ENCODE data around the gene SBNO1. TPM values are rescaled to one million over a fixed set of nuclear protein-coding genes. Genes with fewer than 3 reads are reported as not detected.

SBNO1 gene
- total RNA-seq, 1 experiment from 2014 or later = 58.6 TPM

DNA sequence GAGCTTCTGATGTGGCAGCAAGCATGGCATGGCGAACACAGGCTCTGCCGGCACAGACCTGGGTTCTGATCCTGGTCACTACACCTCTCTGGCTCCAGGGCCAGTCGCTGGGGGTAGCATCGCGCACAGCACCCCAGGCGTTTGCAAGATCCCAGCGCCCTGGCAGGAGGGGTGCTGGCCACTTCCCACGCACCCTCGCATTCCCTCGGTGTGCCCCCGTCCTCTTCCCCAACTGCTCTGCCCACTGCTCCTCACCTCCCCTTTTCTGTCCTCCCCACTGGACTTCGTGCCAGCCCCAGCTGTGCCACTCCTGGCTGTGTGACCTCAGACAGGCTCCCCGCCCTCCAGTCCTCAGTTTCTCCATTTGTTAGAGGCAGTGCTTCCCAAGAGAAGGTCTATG lies 95.8 kb downstream of the SBNO1 start:
- CTCF ChIA-PET = no interaction called here
- intact Hi-C loops (cut with micrococcal nuclease; ENCODE audit: unreplicated experiment) = no loop called here
- peaks cover 16% of the 10 kb centered on the region for H3K4me1 ChIP-seq (ENCODE audit: insufficient read depth, low read length, poor library complexity, severe bottlenecking)
- H3K36me3 ChIP-seq (ENCODE audit: insufficient read depth, low read length, poor library complexity, severe bottlenecking) = peaks cover 2% of the 10 kb centered on the region
- POLR2A ChIA-PET (ENCODE audit: low non-redundant PET) = no interaction called here
- TF ChIP-seq, protein P1, sequence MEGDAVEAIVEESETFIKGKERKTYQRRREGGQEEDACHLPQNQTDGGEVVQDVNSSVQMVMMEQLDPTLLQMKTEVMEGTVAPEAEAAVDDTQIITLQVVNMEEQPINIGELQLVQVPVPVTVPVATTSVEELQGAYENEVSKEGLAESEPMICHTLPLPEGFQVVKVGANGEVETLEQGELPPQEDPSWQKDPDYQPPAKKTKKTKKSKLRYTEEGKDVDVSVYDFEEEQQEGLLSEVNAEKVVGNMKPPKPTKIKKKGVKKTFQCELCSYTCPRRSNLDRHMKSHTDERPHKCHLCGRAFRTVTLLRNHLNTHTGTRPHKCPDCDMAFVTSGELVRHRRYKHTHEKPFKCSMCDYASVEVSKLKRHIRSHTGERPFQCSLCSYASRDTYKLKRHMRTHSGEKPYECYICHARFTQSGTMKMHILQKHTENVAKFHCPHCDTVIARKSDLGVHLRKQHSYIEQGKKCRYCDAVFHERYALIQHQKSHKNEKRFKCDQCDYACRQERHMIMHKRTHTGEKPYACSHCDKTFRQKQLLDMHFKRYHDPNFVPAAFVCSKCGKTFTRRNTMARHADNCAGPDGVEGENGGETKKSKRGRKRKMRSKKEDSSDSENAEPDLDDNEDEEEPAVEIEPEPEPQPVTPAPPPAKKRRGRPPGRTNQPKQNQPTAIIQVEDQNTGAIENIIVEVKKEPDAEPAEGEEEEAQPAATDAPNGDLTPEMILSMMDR (conservative IDR thresholded peaks at IDR 0.05; ENCODE audit: low read depth, low read length) = no peak
- TF ChIP-seq EZH2 (IDR thresholded peaks at IDR 0.05; ENCODE audit: borderline replicate concordance, low read depth, low read length, poor library complexity, severe bottlenecking) = no peak
- BruUV-seq (replicated peaks) = no TSS peak
- DNase-seq (ENCODE audit: low spot score) = no peak
- no peaks in the 10 kb centered on the region for H3K27me3 ChIP-seq (replicated peaks; ENCODE audit: insufficient read depth, low read depth, low read length, poor library complexity)
- H3K27ac ChIP-seq (ENCODE audit: low read depth, low read length, poor library complexity, severe bottlenecking) = peak overlapping the region; percentile 71
- H3K4me3 ChIP-seq (ENCODE audit: low read depth, low read length, poor library complexity, severe bottlenecking) = no peak overlapping the region
- H3K9me3 ChIP-seq (ENCODE audit: low read depth, low read length, poor library complexity, severe bottlenecking) = no peaks in the 10 kb centered on the region

DNA sequence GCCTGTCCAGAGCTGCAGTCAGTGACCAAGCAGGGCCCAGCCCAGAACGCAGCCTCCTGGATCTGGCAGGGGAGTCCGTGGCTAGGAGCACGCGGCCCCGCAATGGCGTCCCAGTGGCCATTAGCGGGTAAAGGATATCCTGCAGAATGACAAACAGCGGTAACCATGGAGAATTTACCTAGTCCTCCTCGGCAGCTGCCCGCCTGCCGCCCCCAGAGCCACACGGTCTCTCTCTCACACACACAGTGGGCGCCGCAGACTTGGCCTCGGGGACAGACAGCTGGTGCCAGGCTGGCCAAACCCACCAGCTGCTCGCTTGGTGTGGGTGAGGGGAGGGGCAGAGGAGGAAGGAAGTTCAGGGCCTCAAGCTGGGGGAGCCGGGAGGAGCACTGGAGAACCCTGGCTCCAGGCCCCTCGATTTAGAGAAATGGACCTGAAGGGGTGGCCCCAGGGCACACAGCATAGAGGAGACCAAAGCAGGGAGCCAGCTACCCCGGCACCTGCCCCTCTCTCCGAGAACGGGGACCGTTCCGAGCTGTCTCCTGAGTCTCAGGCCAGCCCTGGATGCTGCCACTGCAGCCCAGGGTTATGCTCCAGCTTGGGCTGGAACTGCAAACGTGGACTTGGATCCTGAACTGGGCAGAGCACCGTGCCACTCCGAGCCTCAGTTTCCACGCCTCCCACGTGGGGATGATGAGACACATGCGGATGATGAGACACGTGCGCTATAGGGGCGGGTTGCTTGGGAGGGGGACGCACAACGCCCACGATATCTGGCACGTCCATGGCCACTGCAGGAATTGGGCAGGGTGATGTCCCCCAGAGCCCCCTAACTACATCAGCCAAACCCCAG lies 96.4 kb downstream of the SBNO1 start:
- BruUV-seq (replicated peaks) = no TSS peak
- peak overlapping the region; percentile 71 for H3K27ac ChIP-seq (ENCODE audit: low read depth, low read length, poor library complexity, severe bottlenecking)
- DNase-seq (ENCODE audit: low spot score) = no peak
- ChIA-PET POLR2A (ENCODE audit: low non-redundant PET) (no interaction called here), CTCF (no interaction called here)
- intact Hi-C loops (cut with micrococcal nuclease; ENCODE audit: unreplicated experiment) = no loop called here
- H3K27me3 ChIP-seq (replicated peaks; ENCODE audit: insufficient read depth, low read depth, low read length, poor library complexity) = no peaks in the 10 kb centered on the region
- H3K4me3 ChIP-seq (ENCODE audit: low read depth, low read length, poor library complexity, severe bottlenecking) = no peak overlapping the region
- no peaks in the 10 kb centered on the region for H3K9me3 ChIP-seq (ENCODE audit: low read depth, low read length, poor library complexity, severe bottlenecking)
- peaks cover 20% of the 10 kb centered on the region for H3K4me1 ChIP-seq (ENCODE audit: insufficient read depth, low read length, poor library complexity, severe bottlenecking)
- TF ChIP-seq, protein P1 (conservative IDR thresholded peaks at IDR 0.05; ENCODE audit: low read depth, low read length) = no peak
- no peak for TF ChIP-seq EZH2 (IDR thresholded peaks at IDR 0.05; ENCODE audit: borderline replicate concordance, low read depth, low read length, poor library complexity, severe bottlenecking)
- H3K36me3 ChIP-seq (ENCODE audit: insufficient read depth, low read length, poor library complexity, severe bottlenecking) = peaks cover 2% of the 10 kb centered on the region

DNA sequence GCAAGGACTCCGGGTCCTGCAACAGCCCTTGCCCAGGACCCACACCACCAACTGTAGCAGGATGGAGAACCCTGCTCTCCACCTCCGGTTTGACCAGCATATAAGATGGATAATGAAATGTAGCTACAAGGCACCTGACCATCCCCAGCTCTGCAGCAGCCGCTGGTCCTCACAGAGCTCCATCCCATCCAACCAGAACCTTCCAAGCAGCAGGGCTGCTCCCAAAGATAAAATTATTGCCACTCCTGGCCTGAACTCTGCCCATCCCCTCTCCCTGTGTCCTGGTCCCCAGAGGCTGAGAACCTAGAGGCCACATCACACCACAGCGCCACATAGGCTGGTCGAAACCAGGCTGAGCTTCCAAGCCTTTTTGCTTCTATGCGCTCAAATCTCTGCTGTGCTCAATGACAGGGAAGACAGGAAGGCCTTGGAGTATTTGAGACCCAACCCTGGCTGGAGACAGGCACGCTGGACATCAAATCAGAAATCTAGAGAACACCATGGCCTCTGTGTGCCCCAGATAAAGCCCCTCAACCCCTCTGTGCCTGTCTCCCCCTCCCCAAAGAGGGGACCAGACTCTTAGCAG lies 97.2 kb downstream of the SBNO1 start:
- intact Hi-C loops (cut with micrococcal nuclease; ENCODE audit: unreplicated experiment) = no loop called here
- peaks cover 17% of the 10 kb centered on the region for H3K4me1 ChIP-seq (ENCODE audit: insufficient read depth, low read length, poor library complexity, severe bottlenecking)
- TF ChIP-seq, protein P1 (conservative IDR thresholded peaks at IDR 0.05; ENCODE audit: low read depth, low read length) = no peak
- TF ChIP-seq EZH2 (IDR thresholded peaks at IDR 0.05; ENCODE audit: borderline replicate concordance, low read depth, low read length, poor library complexity, severe bottlenecking) = no peak
- ChIA-PET POLR2A (ENCODE audit: low non-redundant PET) (no interaction called here), CTCF (no interaction called here)
- BruUV-seq (replicated peaks) = no TSS peak
- H3K9me3 ChIP-seq (ENCODE audit: low read depth, low read length, poor library complexity, severe bottlenecking) = no peaks in the 10 kb centered on the region
- no peak overlapping the region for H3K4me3 ChIP-seq (ENCODE audit: low read depth, low read length, poor library complexity, severe bottlenecking)
- H3K36me3 ChIP-seq (ENCODE audit: insufficient read depth, low read length, poor library complexity, severe bottlenecking) = peaks cover 2% of the 10 kb centered on the region
- DNase-seq (ENCODE audit: low spot score) = no peak
- H3K27me3 ChIP-seq (replicated peaks; ENCODE audit: insufficient read depth, low read depth, low read length, poor library complexity) = no peaks in the 10 kb centered on the region
- H3K27ac ChIP-seq (ENCODE audit: low read depth, low read length, poor library complexity, severe bottlenecking) = no peak overlapping the region

Measured in A673 (cell line).